Fibroblast of villous mesenchyme (primary cell): ENCODE results near the gene HIPK1. TPM values are rescaled to one million over a fixed set of nuclear protein-coding genes. Genes with fewer than 3 reads are reported as not detected.

Experiments
- DNase-seq: peaks from one replicate; pipeline ENCODE4 v3.0.0-alpha.2; 2010; ENCODE audit warnings: low read depth
- H3K4me3 ChIP-seq: 2 replicates; pipeline ENCODE4 v1.5.1; 2011; ENCODE audit warnings: low read depth, mild to moderate bottlenecking, low read length
- total RNA-seq: library from RNA; depleted of rRNA; stranded (reverse); fragments of >200 nt; gene quantifications from 2 replicates; pipeline ENCODE4 v1.2.3, GENCODE V29; 2012
- TF ChIP-seq, protein P1 (sequence below): IDR thresholded peaks from 2 replicates; pipeline ENCODE4 v1.5.1; 2012; ENCODE audit warnings: low read depth, mild to moderate bottlenecking, low read length; ENCODE audit not compliant: insufficient read depth

Gene HIPK1
- total RNA-seq, 1 donor: 32.4 TPM

DNA sequence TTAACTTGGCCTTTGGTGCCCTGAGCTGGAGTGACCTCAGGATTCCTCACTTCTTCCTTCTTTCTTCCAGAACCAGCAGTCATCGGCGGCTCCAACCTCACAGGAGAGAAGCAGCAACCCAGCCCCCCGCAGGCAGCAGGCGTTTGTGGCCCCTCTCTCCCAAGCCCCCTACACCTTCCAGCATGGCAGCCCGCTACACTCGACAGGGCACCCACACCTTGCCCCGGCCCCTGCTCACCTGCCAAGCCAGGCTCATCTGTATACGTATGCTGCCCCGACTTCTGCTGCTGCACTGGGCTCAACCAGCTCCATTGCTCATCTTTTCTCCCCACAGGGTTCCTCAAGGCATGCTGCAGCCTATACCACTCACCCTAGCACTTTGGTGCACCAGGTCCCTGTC, 43.8 kb downstream of the HIPK1 start:
- TF ChIP-seq, protein P1, sequence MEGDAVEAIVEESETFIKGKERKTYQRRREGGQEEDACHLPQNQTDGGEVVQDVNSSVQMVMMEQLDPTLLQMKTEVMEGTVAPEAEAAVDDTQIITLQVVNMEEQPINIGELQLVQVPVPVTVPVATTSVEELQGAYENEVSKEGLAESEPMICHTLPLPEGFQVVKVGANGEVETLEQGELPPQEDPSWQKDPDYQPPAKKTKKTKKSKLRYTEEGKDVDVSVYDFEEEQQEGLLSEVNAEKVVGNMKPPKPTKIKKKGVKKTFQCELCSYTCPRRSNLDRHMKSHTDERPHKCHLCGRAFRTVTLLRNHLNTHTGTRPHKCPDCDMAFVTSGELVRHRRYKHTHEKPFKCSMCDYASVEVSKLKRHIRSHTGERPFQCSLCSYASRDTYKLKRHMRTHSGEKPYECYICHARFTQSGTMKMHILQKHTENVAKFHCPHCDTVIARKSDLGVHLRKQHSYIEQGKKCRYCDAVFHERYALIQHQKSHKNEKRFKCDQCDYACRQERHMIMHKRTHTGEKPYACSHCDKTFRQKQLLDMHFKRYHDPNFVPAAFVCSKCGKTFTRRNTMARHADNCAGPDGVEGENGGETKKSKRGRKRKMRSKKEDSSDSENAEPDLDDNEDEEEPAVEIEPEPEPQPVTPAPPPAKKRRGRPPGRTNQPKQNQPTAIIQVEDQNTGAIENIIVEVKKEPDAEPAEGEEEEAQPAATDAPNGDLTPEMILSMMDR: no peak
- H3K4me3 ChIP-seq: no peak overlapping the region
- no peak for DNase-seq

DNA sequence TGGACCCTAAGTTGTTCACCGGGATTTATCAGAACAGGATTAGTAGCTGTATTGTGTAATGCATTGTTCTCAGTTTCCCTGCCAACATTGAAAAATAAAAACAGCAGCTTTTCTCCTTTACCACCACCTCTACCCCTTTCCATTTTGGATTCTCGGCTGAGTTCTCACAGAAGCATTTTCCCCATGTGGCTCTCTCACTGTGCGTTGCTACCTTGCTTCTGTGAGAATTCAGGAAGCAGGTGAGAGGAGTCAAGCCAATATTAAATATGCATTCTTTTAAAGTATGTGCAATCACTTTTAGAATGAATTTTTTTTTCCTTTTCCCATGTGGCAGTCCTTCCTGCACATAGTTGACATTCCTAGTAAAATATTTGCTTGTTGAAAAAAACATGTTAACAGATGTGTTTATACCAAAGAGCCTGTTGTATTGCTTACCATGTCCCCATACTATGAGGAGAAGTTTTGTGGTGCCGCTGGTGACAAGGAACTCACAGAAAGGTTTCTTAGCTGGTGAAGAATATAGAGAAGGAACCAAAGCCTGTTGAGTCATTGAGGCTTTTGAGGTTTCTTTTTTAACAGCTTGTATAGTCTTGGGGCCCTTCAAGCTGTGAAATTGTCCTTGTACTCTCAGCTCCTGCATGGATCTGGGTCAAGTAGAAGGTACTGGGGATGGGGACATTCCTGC, 46.2 kb downstream of the HIPK1 start:
- H3K4me3 ChIP-seq: no peak overlapping the region
- DNase-seq: no peak
- TF ChIP-seq, protein P1: no peak

GRCh38 chr1:113976609-113977278, 47.6 kb downstream of the HIPK1 start:
- DNase-seq: peak; percentile 48
- H3K4me3 ChIP-seq: no peak overlapping the region
- TF ChIP-seq, protein P1: peak; percentile 68

DNA sequence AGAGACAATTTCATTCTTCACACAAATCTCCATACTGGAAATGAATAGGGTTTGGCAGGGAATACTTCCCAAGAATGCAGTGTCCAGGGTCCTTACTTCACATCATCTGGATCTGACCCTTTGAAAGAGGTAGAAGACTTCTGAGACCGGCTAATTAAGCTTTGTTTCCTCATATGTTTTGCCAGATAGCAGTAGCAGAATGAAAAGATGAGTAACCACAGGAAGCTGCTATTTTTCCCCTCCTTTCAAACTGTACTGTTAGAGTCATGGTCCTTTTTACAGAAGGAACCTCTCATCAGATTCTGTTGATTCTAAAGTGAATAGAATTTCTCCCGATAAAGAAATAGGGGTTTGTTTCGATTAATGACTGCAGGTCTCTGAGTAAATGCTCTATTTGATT, 48.8 kb downstream of the HIPK1 start:
- DNase-seq: no peak
- TF ChIP-seq, protein P1: no peak

GRCh38 chr1:113978863-113979702, 50.0 kb downstream of the HIPK1 start, which contains the start of gene OLFML3:
Gene OLFML3, plus strand, starts transcription at chr1:113979474. Its CDS starts 43 bp downstream, at chr1:113979517.
- TF ChIP-seq, protein P1: peak; percentile 74
- DNase-seq: peak; percentile 99
- peak within 1 kb of the TSS; percentile 49 for H3K4me3 ChIP-seq

More for the DNA sequence above, 48.8 kb downstream of the HIPK1 start:
- H3K4me3 ChIP-seq: no peak overlapping the region

DNA sequence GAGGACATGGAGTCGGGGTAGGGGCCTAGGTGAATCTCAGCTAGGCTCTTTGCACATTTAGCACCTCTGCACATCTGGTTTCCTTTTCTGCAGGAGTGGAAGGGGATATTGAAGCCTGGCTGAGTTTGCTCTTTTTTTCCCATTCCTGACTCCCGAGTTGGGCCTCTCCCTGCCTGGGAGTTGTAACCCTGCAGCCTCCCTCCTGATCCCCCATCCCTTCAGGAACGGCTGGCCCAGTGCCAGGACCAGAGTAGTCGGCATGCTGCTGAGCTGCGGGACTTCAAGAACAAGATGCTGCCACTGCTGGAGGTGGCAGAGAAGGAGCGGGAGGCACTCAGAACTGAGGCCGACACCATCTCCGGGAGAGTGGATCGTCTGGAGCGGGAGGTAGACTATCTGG, 51.0 kb downstream of the HIPK1 start:
- TF ChIP-seq, protein P1: no peak
- H3K4me3 ChIP-seq: peak overlapping the region; percentile 49
- DNase-seq: peak; percentile 69
